ENCODE results near the gene CFI. TPM values are rescaled to one million over a fixed set of nuclear protein-coding genes. Genes with fewer than 3 reads are reported as not detected.

Gene CFI
- total RNA-seq, 4 donors from 2014 or later: 1.1 to 6.0 (median 2.8) TPM

- intact Hi-C loops (cut with DNase I; ENCODE audit: low total_unique reads): no loop called here
- TF ChIP-seq CTCF (IDR thresholded peaks at IDR 0.05) (no peak), POLR2A (IDR thresholded peaks at IDR 0.05) (no peak)
- H3K4me3 ChIP-seq (ENCODE audit: low read depth, poor library complexity, severe bottlenecking): no peak overlapping the region
- 93% methylated on average over 3 of the region's 3 CpGs for WGBS, 2 donors
- no peak for DNase-seq (ENCODE audit: low spot score in 2 of 2)
These were observed 35.2 kb upstream of the CFI start for GRCh38 chr4:109836985-109837384.

- TF ChIP-seq CTCF (IDR thresholded peaks at IDR 0.05) (no peak), POLR2A (IDR thresholded peaks at IDR 0.05) (no peak)
- DNase-seq (ENCODE audit: low spot score in 2 of 2): no peak
- no peak overlapping the region for H3K4me3 ChIP-seq (ENCODE audit: low read depth, poor library complexity, severe bottlenecking)
- WGBS, 2 donors: 91 to 93% methylated on average over 4 of the region's 4 CpGs
- intact Hi-C loops (cut with DNase I; ENCODE audit: low total_unique reads): no loop called here
These were observed 32.0 kb upstream of the CFI start for GRCh38 chr4:109833756-109834155.

- no peak within 1 kb of the TSS for H3K4me3 ChIP-seq (ENCODE audit: low read depth, poor library complexity, severe bottlenecking)
- no peak for DNase-seq (ENCODE audit: low spot score in 2 of 2)
- WGBS, 2 donors: 95 to 97% methylated on average over 2 of the region's 2 CpGs
- TF ChIP-seq POLR2A (IDR thresholded peaks at IDR 0.05) (no peak), CTCF (IDR thresholded peaks at IDR 0.05) (no peak)
- intact Hi-C loops (cut with DNase I; ENCODE audit: low total_unique reads): no loop called here
These were observed 25.9 kb upstream of the CFI start, which contains the start of gene RRH for GRCh38 chr4:109827672-109828071. TSS of gene RRH (plus strand) at chr4:109827972. CDS start at chr4:109828028, 56 bp downstream.

GRCh38 chr4:109826719-109827118 lies 24.9 kb upstream of the CFI start:
- no peak for DNase-seq (ENCODE audit: low spot score in 2 of 2)
- no peak overlapping the region for H3K4me3 ChIP-seq (ENCODE audit: low read depth, poor library complexity, severe bottlenecking)
- TF ChIP-seq CTCF (IDR thresholded peaks at IDR 0.05) (no peak), POLR2A (IDR thresholded peaks at IDR 0.05) (no peak)
- intact Hi-C loops (cut with DNase I; ENCODE audit: low total_unique reads): no loop called here

- no peak for TF ChIP-seq CTCF (IDR thresholded peaks at IDR 0.05)
- no peak for TF ChIP-seq POLR2A (IDR thresholded peaks at IDR 0.05)
- no peak for DNase-seq (ENCODE audit: low spot score in 2 of 2)
- 64 to 67% methylated on average over 2 of the region's 2 CpGs for WGBS, 2 donors
- intact Hi-C loops (cut with DNase I; ENCODE audit: low total_unique reads): no loop called here
- H3K4me3 ChIP-seq (ENCODE audit: low read depth, poor library complexity, severe bottlenecking): no peak overlapping the region
These were observed 19.4 kb upstream of the CFI start for GRCh38 chr4:109821185-109821584.

- WGBS, 2 donors: 52% methylated on average over 2 of the region's 2 CpGs
- intact Hi-C loops (cut with DNase I; ENCODE audit: low total_unique reads): no loop called here
- no peak overlapping the region for H3K4me3 ChIP-seq (ENCODE audit: low read depth, poor library complexity, severe bottlenecking)
- TF ChIP-seq POLR2A (IDR thresholded peaks at IDR 0.05) (no peak), CTCF (IDR thresholded peaks at IDR 0.05) (no peak)
- DNase-seq (ENCODE audit: low spot score in 2 of 2): no peak
These were observed 18.8 kb upstream of the CFI start for GRCh38 chr4:109820563-109820962.

Data from lower leg skin (tissue), 4 donors.